ENCODE measurements around the gene BRPF1.

DNA sequence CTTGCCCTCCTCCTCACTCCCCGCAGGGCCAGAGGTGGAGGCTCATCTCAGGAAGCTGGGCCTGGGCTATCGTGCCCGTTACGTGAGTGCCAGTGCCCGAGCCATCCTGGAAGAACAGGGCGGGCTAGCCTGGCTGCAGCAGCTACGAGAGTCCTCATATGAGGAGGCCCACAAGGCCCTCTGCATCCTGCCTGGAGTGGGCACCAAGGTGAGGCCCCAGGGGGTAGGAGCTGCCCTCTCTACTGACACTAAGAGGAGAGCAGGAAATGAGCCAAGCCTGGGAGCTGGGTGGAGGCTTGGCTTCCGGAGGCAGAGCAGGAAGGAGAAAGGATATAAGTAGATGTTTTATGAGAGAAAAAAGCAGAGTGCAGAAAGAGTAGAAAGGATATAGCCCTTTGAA is 23.1 kb downstream of the BRPF1 start:
- TF ChIP-seq CTCF (IDR thresholded peaks at IDR 0.05; ENCODE audit: insufficient read depth, low read length, poor library complexity, severe bottlenecking) (no peak), EZH2phosphoT487 (conservative IDR thresholded peaks at IDR 0.05; ENCODE audit: low read length) (no peak)
